ENCODE data around the gene U2AF1L4. TPM values are rescaled to one million over a fixed set of nuclear protein-coding genes. Genes with fewer than 3 reads are reported as not detected.

The U2AF1L4 gene
- total RNA-seq, 2 experiments from 2014 or later = 24.9 to 26.6 TPM

- ChIA-PET POLR2A (interaction anchor here (0.6 kb wide), 1 partner anchor 134 kb away, joined by 4 read pairs; no protein-coding TSS in a partner anchor), CTCF (interaction anchor here (1.0 kb wide), 1 partner anchor 91 kb away, joined by 3 read pairs; no protein-coding TSS in a partner anchor)
These were observed 19.5 kb upstream of the U2AF1L4 start for GRCh38 chr19:35764432-35765315.

DNA sequence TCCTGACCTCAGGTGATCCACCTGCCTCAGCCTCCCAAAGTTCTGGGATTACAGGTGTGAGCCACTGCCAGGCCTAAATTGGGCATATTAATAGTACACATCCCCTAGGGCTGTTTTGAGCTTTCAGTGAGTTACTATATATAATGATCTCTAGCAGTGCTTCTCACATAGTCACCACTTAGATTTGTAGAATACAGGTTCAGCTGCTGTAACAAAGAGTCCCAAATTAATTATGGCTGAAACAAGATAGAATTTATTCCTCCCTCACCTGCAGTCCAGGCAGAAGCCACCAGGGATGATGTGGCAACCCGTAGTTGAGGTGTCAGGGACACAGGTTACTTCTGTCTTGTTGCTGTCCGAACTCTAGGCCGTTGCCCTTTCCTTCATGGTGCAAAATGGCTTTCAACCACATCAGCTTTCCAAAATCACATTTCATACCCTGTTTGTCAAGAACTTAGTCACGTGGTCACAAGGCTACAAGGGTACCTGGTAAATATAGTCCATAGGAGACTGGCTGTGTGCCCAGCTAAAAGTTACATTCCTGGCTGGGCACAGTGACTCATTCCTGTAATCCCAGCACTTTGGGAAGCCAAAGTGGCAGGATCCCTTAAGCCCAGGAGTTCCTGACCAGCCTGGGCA, 15.6 kb upstream of the U2AF1L4 start:
- CTCF ChIA-PET = no interaction called here
- POLR2A ChIA-PET = no interaction called here

GRCh38 chr19:35759697-35760096, 14.5 kb upstream of the U2AF1L4 start:
- CTCF ChIA-PET = no interaction called here
- POLR2A ChIA-PET = no interaction called here

GRCh38 chr19:35757749-35758608, 12.8 kb upstream of the U2AF1L4 start, which contains the start of gene PROSER3:
TSS of gene PROSER3 (plus strand) at chr19:35758176. CDS start at chr19:35758216, 40 bp downstream.
- ChIA-PET POLR2A (interaction anchor here (0.6 to 0.9 kb wide), 5 partner anchors 10 to 56 kb away, joined by 3 to 6 read pairs (median 4); partner anchors contain the start of genes IGFLR1 and LIN37), CTCF (interaction anchor here (0.9 to 1.2 kb wide), 2 partner anchors 10 to 61 kb away, joined by 3 read pairs; partner anchors contain the start of gene LIN37)

DNA sequence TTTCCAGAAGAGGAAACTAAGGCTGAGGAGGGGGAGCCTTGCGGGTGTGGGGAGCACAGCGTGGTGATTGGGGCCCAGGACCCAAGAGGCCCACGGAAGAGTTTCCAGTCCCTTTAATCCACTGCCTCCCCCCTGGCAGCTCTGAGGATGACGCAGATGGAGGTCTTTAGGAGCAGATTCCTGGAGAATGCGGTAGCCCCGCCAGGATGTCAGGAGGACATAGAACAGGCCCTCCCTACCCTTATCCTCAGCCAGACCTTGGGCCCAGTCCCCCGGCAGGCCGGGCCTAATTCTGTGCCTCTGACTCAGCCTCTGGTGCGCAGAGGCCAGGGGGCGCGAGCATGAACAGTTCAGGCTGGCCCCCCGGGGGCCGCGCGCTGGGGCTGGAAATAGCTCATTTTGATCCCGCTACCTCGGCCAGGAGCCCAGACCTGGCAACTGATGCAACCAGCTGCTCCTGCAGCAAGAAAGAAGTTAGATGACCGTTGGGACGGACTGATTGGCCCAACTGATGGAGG, 12.1 kb upstream of the U2AF1L4 start:
- ChIA-PET CTCF (interaction anchor here (0.9 to 1.2 kb wide), 2 partner anchors 9 to 62 kb away, joined by 3 read pairs; partner anchors contain the start of gene LIN37), POLR2A (interaction anchor here (0.7 to 0.9 kb wide), 4 partner anchors 9 to 55 kb away, joined by 3 to 6 read pairs (median 4); partner anchors contain the start of genes IGFLR1 and LIN37)

DNA sequence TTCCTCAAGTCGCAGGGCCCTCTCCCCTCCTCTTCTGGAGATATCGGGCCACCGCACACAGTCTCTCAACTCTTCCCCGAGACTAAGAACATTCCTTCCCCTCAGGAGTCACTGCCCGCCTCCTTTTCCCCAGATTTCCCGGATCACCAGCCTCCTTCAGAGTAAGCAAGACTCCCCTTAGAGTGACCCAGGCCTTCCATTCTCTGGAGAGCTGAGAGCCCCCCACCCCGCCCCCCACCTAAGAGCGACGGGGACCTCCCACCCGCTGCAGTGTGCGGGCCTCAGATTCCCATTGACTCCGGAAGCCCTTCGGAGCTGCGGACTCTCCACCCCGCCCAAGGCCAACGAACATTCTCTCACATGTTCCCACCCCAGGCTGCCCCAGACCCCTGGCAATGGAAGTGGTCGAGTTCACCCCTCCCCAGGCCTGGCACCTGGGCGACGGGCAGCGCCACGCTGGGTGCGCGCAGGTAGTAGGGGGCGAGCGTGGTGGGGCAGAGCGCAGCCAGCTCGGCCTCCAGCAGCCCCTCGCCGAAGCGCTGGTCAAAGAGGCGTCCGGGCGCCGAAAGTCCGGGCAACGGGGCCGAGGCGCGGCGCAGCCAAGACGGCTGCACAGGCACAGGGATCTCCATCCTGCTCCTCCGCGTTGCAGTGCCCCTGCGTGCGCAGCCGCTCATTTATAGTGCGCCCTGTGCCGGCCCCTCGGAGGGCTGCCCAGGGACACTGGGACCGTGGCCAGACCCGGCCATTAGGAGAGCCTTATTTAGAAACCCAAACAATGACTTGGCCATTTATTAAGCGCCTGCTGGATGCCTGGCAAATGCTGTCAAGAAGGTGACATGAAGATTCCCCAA, 11.4 kb upstream of the U2AF1L4 start, which contains the start of gene HSPB6:
TSS of gene HSPB6 (minus strand) at position 653 of the 854 bp plus-strand sequence. CDS start at position 632, 21 bp downstream.
- POLR2A ChIA-PET = interaction anchor here (0.7 to 1.0 kb wide), 4 partner anchors 8 to 54 kb away, joined by 3 to 4 read pairs (median 3); partner anchors contain the start of genes IGFLR1 and LIN37
- CTCF ChIA-PET = interaction anchor here (0.9 kb wide), 1 partner anchor 63 kb away, joined by 3 read pairs; no protein-coding TSS in a partner anchor

- POLR2A ChIA-PET = interaction anchor here (1.0 kb wide), 1 partner anchor 54 kb away, joined by 3 read pairs; no protein-coding TSS in a partner anchor
- CTCF ChIA-PET = no interaction called here
These were observed 10.5 kb upstream of the U2AF1L4 start for GRCh38 chr19:35755550-35756376.

DNA sequence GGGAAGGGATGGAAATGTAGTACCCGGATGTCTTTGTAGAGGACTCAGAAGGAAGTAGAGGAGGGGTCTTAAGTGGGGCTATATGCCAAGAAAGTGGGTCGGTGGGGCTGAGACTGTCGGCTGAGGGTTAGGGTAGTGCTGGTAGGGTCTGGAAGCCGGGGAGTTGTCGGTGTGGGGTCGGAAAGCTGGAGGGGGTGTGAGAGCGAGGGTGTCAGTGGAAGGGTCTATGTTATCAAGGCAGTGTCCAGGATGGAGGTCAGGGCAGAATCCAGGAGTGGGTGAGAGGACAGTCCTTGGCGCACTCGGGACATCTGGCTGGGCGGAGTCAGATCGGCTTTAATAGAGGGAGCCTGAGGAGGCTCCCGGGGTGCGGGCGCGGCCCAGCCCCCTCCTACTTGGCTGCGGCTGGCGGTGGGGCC, 9.9 kb upstream of the U2AF1L4 start:
- CTCF ChIA-PET = no interaction called here
- POLR2A ChIA-PET = no interaction called here

DNA sequence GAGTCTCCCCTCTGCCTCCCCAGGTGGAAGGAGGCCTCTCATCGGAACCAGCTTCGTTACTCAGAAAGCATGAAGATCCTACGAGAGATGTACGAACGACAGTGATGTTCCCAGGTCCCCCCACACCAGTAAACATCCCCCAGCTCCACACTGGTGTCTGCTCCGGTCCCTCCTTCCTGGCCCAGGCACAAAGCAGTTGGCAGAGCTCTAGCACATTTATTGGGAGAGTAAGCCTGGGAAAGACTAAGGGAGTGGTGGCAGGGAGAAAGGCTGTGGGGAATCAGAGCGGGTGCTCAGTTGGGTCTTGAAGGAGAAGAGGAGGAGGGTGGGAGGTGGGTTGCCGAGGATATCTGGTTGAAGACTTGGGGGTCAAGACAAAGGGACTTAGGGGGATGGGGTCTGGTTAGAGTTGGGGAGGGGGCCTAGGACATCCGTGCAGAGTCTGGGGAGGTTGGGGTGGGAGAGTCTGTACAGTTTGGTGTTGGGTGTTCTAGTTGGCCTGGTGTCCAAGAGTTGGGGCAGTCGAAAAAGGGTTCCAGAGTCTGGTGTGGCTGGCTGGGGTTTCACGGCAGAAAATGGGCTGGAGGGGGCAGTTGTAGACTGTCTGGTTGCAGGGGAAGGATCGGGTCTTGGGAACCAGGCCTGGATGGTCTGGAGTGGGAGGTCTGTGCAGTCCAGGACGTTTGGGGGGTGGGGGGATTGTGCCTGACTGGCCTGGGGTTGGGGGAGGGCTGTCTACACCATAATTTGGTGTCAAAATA, 9.3 kb upstream of the U2AF1L4 start:
- ChIA-PET POLR2A (interaction anchor here (0.6 kb wide), 2 partner anchors 8 to 20 kb away, joined by 3 read pairs; no protein-coding TSS in a partner anchor), CTCF (no interaction called here)

DNA sequence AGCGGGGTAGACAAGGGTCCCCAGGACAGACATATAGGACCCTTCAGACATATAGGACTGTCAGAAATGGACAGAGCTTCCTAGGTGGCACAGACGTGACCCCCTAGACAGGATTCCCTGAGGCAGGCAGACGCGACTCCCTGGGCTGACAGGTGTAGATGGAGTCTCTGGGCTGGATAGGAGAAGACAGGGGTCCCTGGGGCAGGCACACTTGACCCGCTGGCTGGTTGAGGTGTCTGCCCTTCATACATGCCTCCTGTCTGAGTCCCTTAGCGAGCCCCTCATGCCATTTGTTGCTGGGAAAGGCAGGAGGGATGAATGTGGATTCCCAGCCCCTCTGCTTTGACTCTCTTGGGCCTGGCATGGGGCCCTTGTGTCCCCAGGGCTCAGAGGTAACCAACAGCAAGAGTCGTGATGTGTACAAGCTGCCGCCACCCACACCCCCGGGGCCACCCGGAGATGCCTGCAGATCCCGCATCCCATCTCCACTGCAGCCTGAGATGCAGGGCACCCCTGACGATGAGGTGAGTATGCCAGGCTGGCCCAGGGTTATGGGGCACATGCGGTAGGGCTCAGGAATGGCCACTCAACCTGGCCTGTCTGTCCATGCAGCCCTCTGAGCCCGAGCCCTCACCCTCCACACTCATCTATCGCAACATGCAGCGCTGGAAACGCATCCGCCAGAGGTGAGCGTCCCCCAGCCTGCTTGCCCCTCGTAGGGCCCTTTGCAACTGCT, 8.6 kb upstream of the U2AF1L4 start:
- ChIA-PET CTCF (no interaction called here), POLR2A (interaction anchor here (0.6 kb wide), 2 partner anchors 8 to 19 kb away, joined by 3 read pairs; no protein-coding TSS in a partner anchor)

- ChIA-PET CTCF (no interaction called here), POLR2A (no interaction called here)
These were observed 7.6 kb upstream of the U2AF1L4 start for GRCh38 chr19:35752746-35753350.

DNA sequence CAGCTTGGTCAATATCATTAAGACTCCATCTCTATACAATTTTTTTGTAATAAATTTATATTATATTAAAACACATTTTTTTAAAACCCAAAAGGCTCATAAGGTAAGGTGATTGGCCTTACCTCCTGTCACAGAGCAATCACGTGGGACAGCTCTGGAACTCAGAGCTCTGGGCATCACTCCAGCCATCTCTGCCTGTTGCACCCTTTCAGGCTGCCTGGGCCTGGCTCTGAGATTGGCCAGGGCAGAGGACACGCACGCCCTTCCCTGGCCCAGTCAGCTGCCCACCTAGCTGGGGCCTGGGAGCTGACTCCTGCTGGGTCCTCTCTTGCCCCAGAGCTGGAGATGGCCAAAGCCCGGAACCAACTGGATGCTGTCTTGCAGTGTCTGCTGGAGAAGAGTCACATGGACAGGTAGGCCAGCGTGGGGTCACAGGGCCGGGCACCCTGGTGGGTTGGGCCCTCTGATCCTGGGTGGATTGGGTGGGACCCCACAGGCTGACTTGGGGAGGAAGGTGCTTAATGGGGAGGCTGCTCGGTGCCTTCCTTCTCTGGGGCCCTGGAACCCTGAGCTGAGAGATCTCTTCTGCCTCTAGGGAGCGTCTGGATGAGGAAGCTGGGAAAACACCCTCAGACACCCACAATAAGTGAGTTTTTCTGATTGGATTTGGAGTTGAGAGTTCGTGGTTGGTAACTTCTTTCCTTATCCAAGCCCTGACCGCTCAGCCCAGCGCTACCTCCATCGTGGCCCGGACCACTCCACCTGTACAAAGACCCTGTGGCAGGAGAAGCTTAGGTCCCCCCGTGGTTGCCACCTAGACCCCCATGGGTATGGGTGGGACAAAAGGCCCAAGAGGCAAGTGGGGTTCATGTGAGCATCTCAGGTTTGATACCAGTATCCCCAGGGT, 6.9 kb upstream of the U2AF1L4 start:
- POLR2A ChIA-PET = interaction anchor here (1.1 kb wide), 1 partner anchor 242 kb away, joined by 3 read pairs; no protein-coding TSS in a partner anchor
- CTCF ChIA-PET = no interaction called here

GRCh38 chr19:35750167-35750566, 4.9 kb upstream of the U2AF1L4 start:
- CTCF ChIA-PET = no interaction called here
- POLR2A ChIA-PET = no interaction called here
